Type B pancreatic cell (in vitro differentiated cells): Measurements from ENCODE around the gene ZNF467. TPM values are rescaled to one million over a fixed set of nuclear protein-coding genes. Genes with fewer than 3 reads are reported as not detected.

Source experiments
- DNase-seq: peaks from one replicate; pipeline ENCODE4 v3.0.0; 2021; ENCODE audit warnings: mixed read lengths; ENCODE audit not compliant: unreplicated experiment; ENCODE audit errors: extremely low spot score
- H3K27ac Mint-ChIP-seq: 2 replicates; pipeline ENCODE4 v1.8.0; 2021; ENCODE audit warnings: mild to moderate bottlenecking, mixed read lengths
- H3K27me3 Mint-ChIP-seq: 2 replicates; pipeline ENCODE4 v1.8.0; 2021; ENCODE audit warnings: mixed read lengths
- H3K36me3 Mint-ChIP-seq: 2 replicates; pipeline ENCODE4 v1.8.0; 2021; ENCODE audit warnings: mixed read lengths
- H3K4me1 Mint-ChIP-seq: one replicate; pipeline ENCODE4 v1.8.0; 2021; ENCODE audit warnings: mixed read lengths; ENCODE audit not compliant: unreplicated experiment
- H3K4me3 Mint-ChIP-seq: 2 replicates; pipeline ENCODE4 v1.8.0; 2021; ENCODE audit warnings: mild to moderate bottlenecking, mixed read lengths
- H3K9me3 Mint-ChIP-seq: 2 replicates; pipeline ENCODE4 v1.8.0; 2021; ENCODE audit warnings: mixed read lengths
- total RNA-seq: library from RNA; stranded (reverse); gene quantifications from 2 replicates; pipeline ENCODE4 v1.2.1, GENCODE V29; 2021; ENCODE audit warnings: low replicate concordance
- TF ChIP-seq, protein P1 (sequence below): fragments of 200-600 bp; sonication (generic); conservative IDR thresholded peaks from 2 replicates; pipeline ENCODE4 v1.5.0; 2021; ENCODE audit warnings: antibody characterized with exemption, mild to moderate bottlenecking

The ZNF467 gene
- total RNA-seq, 1 donor from 2014 or later, result 17.6 TPM

DNA sequence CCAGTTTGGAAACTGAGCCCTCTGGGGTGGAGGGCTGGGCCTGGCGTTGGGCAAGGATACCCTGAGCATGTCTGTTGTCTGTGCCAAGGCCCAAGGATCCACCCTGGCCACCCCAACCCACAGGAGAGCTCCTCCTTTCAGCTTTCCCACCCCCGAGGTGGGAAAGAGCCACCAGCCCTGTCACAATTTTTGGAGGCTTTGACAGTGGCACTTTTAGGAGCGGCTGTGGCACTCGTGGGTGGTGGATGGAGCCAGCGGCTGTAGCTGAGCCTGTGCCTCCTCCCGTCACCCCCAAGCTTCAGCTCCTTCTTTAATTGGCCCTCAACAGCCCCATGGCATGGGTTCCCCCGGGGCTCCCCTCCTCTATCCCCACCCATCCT lies 46.6 kb upstream of the ZNF467 start:
- TF ChIP-seq, protein P1, sequence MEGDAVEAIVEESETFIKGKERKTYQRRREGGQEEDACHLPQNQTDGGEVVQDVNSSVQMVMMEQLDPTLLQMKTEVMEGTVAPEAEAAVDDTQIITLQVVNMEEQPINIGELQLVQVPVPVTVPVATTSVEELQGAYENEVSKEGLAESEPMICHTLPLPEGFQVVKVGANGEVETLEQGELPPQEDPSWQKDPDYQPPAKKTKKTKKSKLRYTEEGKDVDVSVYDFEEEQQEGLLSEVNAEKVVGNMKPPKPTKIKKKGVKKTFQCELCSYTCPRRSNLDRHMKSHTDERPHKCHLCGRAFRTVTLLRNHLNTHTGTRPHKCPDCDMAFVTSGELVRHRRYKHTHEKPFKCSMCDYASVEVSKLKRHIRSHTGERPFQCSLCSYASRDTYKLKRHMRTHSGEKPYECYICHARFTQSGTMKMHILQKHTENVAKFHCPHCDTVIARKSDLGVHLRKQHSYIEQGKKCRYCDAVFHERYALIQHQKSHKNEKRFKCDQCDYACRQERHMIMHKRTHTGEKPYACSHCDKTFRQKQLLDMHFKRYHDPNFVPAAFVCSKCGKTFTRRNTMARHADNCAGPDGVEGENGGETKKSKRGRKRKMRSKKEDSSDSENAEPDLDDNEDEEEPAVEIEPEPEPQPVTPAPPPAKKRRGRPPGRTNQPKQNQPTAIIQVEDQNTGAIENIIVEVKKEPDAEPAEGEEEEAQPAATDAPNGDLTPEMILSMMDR, result no peak
- H3K4me3 Mint-ChIP-seq, result no peak overlapping the region
- no peaks in the 10 kb centered on the region for H3K36me3 Mint-ChIP-seq
- H3K27ac Mint-ChIP-seq, result no peak overlapping the region
- H3K27me3 Mint-ChIP-seq, result peaks cover 2% of the 10 kb centered on the region
- H3K9me3 Mint-ChIP-seq, result no peaks in the 10 kb centered on the region
- H3K4me1 Mint-ChIP-seq, result no peaks in the 10 kb centered on the region
- no peak for DNase-seq

DNA sequence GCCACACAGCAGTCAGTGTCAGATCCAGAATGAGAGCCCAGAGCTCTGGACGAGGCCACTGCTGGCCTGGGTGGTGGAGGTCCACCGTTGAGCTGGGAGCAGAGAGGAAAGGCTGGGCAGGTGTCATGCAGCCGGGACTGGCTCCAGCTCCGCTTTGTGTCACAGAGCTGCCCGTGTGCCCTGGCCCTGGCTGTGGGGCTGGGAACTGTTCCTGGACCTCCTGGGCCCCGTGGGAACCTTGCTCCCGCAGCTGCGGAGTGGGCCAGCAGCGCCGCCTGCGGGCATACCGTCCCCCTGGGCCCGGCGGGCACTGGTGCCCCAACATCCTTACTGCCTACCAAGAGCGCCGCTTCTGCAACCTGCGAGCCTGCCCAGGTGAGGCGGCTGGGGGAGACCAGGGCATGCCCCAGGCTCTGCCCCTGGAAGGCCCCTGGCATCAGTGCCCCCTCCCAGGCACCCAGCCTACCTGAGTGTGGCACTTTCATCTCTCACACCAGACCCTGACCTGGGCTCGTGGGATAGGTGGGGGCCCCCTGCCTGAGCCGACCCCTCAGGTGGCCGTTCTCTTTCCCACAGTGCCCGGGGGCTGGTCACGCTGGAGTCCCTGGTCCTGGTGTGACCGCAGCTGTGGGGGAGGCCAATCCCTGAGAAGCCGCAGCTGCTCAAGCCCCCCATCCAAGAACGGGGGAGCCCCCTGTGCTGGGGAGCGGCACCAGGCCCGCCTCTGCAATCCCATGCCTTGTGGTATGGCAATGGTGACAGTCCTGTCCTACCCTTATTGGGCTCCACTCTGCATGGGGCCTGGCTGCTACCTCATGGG lies 46.0 kb upstream of the ZNF467 start:
- Mint-ChIP-seq H3K9me3 (no peaks in the 10 kb centered on the region), H3K36me3 (no peaks in the 10 kb centered on the region), H3K4me3 (no peak overlapping the region), H3K27ac (no peak overlapping the region), H3K27me3 (peaks cover 2% of the 10 kb centered on the region), H3K4me1 (no peaks in the 10 kb centered on the region)
- DNase-seq, result no peak
- TF ChIP-seq, protein P1, result no peak

DNA sequence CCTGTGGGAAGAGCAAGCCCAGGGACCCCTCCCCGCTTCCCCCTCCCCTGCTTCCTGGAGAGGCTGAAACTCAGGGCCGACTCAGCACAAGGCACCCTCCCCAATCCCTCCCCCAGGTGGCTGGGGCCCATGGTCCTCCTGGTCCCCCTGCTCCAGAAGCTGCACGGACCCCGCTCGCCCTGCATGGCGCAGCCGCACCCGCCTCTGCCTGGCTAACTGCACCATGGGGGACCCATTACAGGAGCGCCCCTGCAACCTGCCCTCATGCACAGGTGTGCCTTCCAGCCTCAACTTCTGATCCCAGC lies 45.1 kb upstream of the ZNF467 start:
- no peak overlapping the region for H3K4me3 Mint-ChIP-seq
- no peaks in the 10 kb centered on the region for H3K36me3 Mint-ChIP-seq
- no peaks in the 10 kb centered on the region for H3K4me1 Mint-ChIP-seq
- no peak overlapping the region for H3K27ac Mint-ChIP-seq
- TF ChIP-seq, protein P1, result no peak
- peaks cover 2% of the 10 kb centered on the region for H3K27me3 Mint-ChIP-seq
- no peaks in the 10 kb centered on the region for H3K9me3 Mint-ChIP-seq
- DNase-seq, result no peak

DNA sequence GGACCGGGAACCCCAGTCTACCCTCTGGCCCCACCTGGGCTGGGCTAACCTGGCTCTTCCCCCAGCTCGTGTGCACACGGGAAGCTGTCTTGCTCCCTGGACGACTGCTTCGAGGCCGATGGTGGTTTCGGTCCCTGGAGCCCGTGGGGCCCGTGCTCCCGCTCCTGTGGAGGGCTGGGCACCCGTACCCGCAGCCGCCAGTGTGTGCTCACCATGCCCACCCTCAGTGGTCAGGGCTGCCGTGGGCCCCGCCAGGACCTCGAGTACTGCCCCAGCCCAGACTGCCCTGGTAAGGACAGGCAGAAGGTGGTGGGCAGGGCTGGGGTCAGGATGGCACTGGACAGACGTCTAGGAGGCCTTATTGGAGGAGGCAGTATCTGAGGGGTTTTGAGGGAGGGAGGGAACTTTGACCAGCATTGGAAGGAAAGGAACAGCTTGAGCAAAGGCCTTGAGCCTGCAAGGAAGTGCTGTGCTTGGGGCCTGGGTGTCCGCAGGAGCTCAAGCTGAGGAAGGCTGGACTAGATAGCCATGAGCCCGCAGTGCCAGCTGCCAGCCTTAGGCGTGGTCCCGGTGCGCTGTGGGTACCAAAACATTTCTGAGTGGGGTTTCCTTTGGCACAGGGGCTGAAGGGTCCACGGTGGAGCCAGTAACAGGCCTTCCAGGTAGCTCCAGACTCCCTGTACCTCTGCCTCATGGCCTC lies 44.6 kb upstream of the ZNF467 start:
- Mint-ChIP-seq H3K36me3 (no peaks in the 10 kb centered on the region), H3K27me3 (peaks cover 2% of the 10 kb centered on the region), H3K4me3 (no peak overlapping the region), H3K9me3 (no peaks in the 10 kb centered on the region), H3K4me1 (no peaks in the 10 kb centered on the region), H3K27ac (no peak overlapping the region)
- TF ChIP-seq, protein P1, result no peak
- no peak for DNase-seq

DNA sequence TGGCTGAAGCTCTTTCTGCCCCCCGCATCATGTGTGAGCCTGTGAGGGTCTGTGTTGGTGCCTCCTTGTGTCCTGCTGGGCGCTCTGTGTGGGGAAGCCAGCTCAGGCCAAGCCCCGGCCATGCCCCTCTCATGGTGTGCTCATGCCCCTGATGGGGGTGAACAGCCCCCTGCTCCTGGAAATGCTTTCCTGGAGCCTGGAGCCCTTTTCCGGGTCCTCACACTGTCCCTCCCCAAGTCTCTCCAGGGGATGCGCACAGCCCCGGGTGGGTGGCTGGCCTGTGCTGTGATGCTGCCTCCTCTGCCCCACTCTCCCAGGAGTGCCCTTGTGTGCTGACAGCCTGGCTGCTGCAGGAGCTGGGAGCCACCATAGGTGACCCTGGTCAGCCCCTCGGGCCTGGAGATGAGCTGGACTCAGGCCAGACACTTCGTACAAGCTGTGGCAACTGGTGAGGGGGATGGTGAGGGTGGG lies 43.9 kb upstream of the ZNF467 start:
- no peaks in the 10 kb centered on the region for H3K9me3 Mint-ChIP-seq
- TF ChIP-seq, protein P1, result no peak
- H3K36me3 Mint-ChIP-seq, result no peaks in the 10 kb centered on the region
- no peak overlapping the region for H3K4me3 Mint-ChIP-seq
- no peaks in the 10 kb centered on the region for H3K4me1 Mint-ChIP-seq
- H3K27ac Mint-ChIP-seq, result no peak overlapping the region
- no peak for DNase-seq
- peaks cover 2% of the 10 kb centered on the region for H3K27me3 Mint-ChIP-seq
